Neuron (in vitro differentiated cells): ENCODE data around the gene NOX4.
"Not testable (repeated sequence)": the region's sequence is repeated elsewhere in the genome, so short reads cannot be mapped to it uniquely, and the experiment has no call there.

Experiments used
- H2AFZ ChIP-seq: one replicate; pipeline ENCODE4 v1.6.1; 2013; ENCODE audit warnings: low read depth, mild to moderate bottlenecking, inconsistent platforms, low read length, moderate library complexity
- H3K27me3 ChIP-seq: one replicate; pipeline ENCODE4 v1.6.1; 2013; ENCODE audit warnings: low read length; ENCODE audit not compliant: insufficient read depth
- H3K36me3 ChIP-seq: one replicate; pipeline ENCODE4 v1.6.1; 2013; ENCODE audit warnings: low read length; ENCODE audit not compliant: insufficient read depth
- H3K4me1 ChIP-seq: one replicate; pipeline ENCODE4 v1.6.1; 2013; ENCODE audit warnings: low read length; ENCODE audit not compliant: insufficient read depth
- H3K4me3 ChIP-seq: 2 replicates; pipeline ENCODE4 v1.5.1; 2013; ENCODE audit warnings: mild to moderate bottlenecking, low read length, moderate library complexity
- H3K9me3 ChIP-seq: one replicate; pipeline ENCODE4 v1.6.1; 2013; ENCODE audit warnings: low read length

Gene NOX4

DNA sequence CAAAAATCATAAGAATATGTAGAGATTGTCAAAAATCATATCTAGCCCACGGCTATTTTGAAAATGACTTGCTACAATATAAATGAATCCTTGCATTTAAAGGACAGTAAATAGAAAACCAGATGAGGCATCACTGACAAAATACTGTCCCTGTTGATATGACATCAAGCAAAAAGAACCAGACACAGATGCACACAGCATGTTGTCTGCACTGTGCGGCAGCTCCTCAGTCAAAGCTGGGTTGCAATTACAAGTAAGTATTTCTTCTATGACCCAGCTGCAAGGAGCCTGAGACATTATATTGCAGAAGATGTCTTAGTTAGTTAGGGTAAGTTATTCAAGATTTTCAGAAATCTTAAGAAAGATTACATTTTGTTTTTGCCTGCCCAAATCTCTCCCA is 136.7 kb downstream of the NOX4 start:
- not testable (repeated sequence) for H2AFZ ChIP-seq, H3K36me3 ChIP-seq, H3K4me3 ChIP-seq, H3K4me1 ChIP-seq, H3K9me3 ChIP-seq, H3K27me3 ChIP-seq

DNA sequence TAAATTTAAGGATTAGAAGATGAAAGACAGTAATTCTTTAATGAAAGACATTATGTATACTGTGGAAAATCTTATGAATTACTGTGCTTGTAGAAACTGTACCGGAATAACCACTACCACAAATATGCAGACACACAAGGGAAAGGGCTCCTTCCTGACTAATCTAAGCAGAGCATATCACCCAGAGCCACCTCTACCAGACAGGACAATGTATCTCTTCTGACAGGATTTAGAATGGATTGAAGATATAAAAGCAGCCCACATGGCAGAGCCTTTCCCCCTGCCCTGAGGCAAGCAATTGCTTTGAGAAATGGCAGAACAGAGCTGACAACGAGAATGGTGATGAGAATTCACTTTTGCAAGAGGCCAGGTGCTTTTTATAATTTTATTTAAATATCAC is 144.1 kb downstream of the NOX4 start:
- Histone ChIP-seq H3K4me1 (no peaks in the 10 kb centered on the region), H3K27me3 (no peaks in the 10 kb centered on the region), H3K4me3 (no peak overlapping the region), H3K36me3 (no peaks in the 10 kb centered on the region), H2AFZ (no peak overlapping the region), H3K9me3 (no peaks in the 10 kb centered on the region)

- no peak overlapping the region for H2AFZ ChIP-seq
- no peaks in the 10 kb centered on the region for H3K9me3 ChIP-seq
- H3K36me3 ChIP-seq = no peaks in the 10 kb centered on the region
- no peaks in the 10 kb centered on the region for H3K27me3 ChIP-seq
- H3K4me1 ChIP-seq = no peaks in the 10 kb centered on the region
- no peak overlapping the region for H3K4me3 ChIP-seq
Observed at GRCh38 chr11:89346601-89347000, 144.6 kb downstream of the NOX4 start.

GRCh38 chr11:89342880-89343572 is 148.1 kb downstream of the NOX4 start:
- H2AFZ ChIP-seq, H3K4me3 ChIP-seq, H3K9me3 ChIP-seq, H3K27me3 ChIP-seq, H3K36me3 ChIP-seq, H3K4me1 ChIP-seq: not testable (repeated sequence)

GRCh38 chr11:89340450-89340849 is 150.7 kb downstream of the NOX4 start:
- H3K4me1 ChIP-seq, H2AFZ ChIP-seq, H3K36me3 ChIP-seq, H3K9me3 ChIP-seq, H3K4me3 ChIP-seq, H3K27me3 ChIP-seq: not testable (repeated sequence)

DNA sequence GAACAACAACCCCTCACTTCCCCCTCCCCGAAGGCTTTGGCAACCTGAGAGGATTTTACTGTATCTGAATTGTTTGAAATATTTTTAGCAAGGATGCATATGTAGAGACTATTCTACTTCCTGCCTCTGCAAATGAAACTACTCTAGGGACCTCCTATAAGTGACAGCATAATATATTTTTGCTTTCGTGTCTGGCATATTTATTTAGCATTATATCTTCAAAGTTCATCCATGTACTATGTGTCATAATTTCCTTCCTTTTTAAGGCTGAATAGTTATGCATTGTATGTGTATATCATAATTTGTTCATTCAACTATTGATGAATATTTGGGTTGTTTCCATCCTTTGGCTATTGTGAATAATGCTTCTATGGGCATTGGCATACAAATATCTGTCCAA is 153.1 kb downstream of the NOX4 start:
- not testable (repeated sequence) for H3K4me3 ChIP-seq, H3K27me3 ChIP-seq, H3K4me1 ChIP-seq, H3K36me3 ChIP-seq, H2AFZ ChIP-seq, H3K9me3 ChIP-seq

GRCh38 chr11:89337100-89337650 is 154.0 kb downstream of the NOX4 start:
- not testable (repeated sequence) for H3K9me3 ChIP-seq, H3K4me3 ChIP-seq, H2AFZ ChIP-seq, H3K27me3 ChIP-seq, H3K36me3 ChIP-seq, H3K4me1 ChIP-seq

DNA sequence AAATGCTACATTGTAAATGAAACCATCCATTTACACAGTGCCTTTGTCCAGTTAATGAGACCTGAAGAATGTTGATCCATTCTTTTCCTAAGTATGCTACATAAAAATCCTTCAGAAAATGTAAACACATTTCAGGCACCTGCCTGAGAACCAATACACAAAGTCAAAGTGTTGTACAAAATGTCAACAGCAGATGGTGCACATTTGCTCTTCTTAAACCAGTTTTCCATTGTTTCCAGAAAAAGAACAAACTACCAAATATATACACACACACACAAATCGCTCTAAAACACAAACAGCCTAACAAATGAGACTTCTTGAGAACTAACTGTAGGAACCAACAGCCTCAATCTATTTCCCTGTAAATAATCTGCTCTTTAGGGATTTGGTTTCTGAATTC is 157.5 kb downstream of the NOX4 start:
- not testable (repeated sequence) for H3K27me3 ChIP-seq, H2AFZ ChIP-seq, H3K4me1 ChIP-seq, H3K9me3 ChIP-seq, H3K36me3 ChIP-seq, H3K4me3 ChIP-seq

DNA sequence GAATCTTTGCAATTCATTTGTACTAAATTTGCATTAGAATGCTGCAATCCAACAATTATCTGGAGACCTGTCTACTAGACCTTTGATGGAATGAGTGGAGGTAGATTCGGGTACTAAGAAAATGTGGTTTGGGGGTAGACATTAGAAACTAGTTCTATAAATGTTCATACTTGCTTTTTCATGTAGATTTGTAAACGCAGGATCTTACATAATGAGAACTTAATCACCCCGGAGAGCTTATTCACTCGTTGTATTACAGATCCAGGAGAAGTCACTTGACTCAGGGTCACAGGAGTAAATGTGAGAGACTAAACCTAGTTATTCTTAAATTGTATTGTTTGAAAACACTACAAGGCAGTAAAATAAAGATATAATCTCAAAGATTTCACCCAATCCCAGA is 159.2 kb downstream of the NOX4 start:
- not testable (repeated sequence) for H3K9me3 ChIP-seq, H3K36me3 ChIP-seq, H2AFZ ChIP-seq, H3K4me1 ChIP-seq, H3K27me3 ChIP-seq, H3K4me3 ChIP-seq

- no peaks in the 10 kb centered on the region for H3K36me3 ChIP-seq
- no peak overlapping the region for H3K4me3 ChIP-seq
- no peaks in the 10 kb centered on the region for H3K9me3 ChIP-seq
- H2AFZ ChIP-seq = no peak overlapping the region
- H3K4me1 ChIP-seq = no peaks in the 10 kb centered on the region
- H3K27me3 ChIP-seq = no peaks in the 10 kb centered on the region
Observed at GRCh38 chr11:89327885-89328284, 163.3 kb downstream of the NOX4 start.

GRCh38 chr11:89321401-89321800 is 169.8 kb downstream of the NOX4 start:
- no peak overlapping the region for H2AFZ ChIP-seq
- H3K27me3 ChIP-seq = no peaks in the 10 kb centered on the region
- H3K36me3 ChIP-seq = no peaks in the 10 kb centered on the region
- no peaks in the 10 kb centered on the region for H3K9me3 ChIP-seq
- no peak overlapping the region for H3K4me3 ChIP-seq
- H3K4me1 ChIP-seq = no peaks in the 10 kb centered on the region

DNA sequence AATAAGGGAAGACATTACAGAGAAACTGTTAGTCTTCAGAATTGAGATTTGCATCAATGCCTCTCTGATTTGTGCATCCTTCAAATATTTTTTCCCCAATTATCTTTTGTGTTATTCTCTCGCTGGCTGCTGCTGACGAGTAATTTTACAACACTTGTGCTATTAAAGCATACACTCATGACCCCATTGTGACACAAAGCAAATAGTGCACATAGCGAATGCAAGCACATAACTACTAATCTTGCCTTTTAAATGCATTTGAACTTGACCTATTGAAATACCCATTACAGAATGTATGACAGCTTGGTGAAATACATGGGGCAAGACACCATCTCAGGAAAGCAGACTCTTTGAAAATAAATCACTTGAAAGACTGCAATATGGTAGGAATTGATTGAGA is 180.6 kb downstream of the NOX4 start:
- not testable (repeated sequence) for H3K9me3 ChIP-seq, H3K27me3 ChIP-seq, H3K4me3 ChIP-seq, H3K4me1 ChIP-seq, H3K36me3 ChIP-seq, H2AFZ ChIP-seq

DNA sequence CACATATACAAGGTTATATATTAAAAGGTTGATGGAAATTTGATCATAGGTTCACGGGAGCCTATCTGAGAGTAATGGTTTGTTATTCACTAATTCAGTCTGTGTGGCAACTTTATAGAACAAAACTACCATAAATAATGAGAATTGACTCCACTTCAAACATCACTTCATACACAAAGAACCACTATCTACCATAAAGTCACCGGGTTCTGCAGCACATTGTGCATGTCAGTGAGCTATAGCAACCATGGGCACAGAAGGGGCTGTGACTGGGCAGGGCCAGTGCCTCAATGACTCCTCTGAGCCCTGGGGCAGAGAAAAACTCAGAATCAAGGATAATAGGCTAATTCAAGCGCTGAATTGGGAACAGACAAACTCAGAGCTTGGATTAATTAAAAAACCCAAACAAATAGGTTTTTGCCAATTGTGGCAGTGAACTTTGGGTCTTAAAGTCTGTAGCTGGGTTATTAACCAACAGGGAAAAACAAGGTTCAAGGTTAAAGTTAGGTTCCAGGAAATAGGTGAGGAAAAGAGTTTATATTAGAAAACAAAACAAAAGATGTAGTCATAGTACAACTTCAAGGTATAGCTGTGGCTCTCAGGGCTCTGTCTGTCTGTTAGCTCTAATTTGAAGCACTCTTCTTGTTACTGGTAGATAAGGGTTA is 181.7 kb downstream of the NOX4 start:
- not testable (repeated sequence) for H2AFZ ChIP-seq, H3K36me3 ChIP-seq, H3K4me1 ChIP-seq, H3K4me3 ChIP-seq, H3K27me3 ChIP-seq, H3K9me3 ChIP-seq

- not testable (repeated sequence) for H2AFZ ChIP-seq, H3K4me3 ChIP-seq, H3K36me3 ChIP-seq, H3K9me3 ChIP-seq, H3K27me3 ChIP-seq, H3K4me1 ChIP-seq
Observed at GRCh38 chr11:89308272-89308671, 182.9 kb downstream of the NOX4 start.
